ENCODE data around the gene MEIS1. TPM values are rescaled to one million over a fixed set of nuclear protein-coding genes. Genes with fewer than 3 reads are reported as not detected.

The MEIS1 gene
- total and polyA plus RNA-seq, 2 of the 8 experiments (the other 6 are each of a cell fraction or from before 2014, with no cell fraction given): 0.17 to 1.2 TPM

GRCh38 chr2:66488946-66489345 is 54.0 kb downstream of the MEIS1 start:
- WGBS, 2 experiments (ENCODE audit: extremely low coverage in 1 of 2, insufficient coverage in 1 of 2, insufficient read length in 1 of 2, insufficient replicate concordance in 2 of 2, low coverage in 1 of 2, low lambda C conversion rate in 2 of 2, missing lambda C conversion rate in 1 of 2): 83% methylated on average over 1 of the region's 1 CpG; no CpG with 5 or more reads in 1 of the 2 experiments
- Histone ChIP-seq H3K9ac (replicated peaks in 1 of 4; ENCODE audit: extremely low read depth in 1 of 4, low read depth in 3 of 4, low read length in 3 of 4) (no peak overlapping the region), H4K20me1 (replicated peaks in 1 of 2; ENCODE audit: control insufficient read depth in 1 of 2, insufficient read depth in 2 of 2, low read length in 2 of 2) (no peaks in the 10 kb centered on the region), H3K23ac (ENCODE audit: insufficient read length) (no peak overlapping the region), H2BK5ac (ENCODE audit: low read depth, low read length) (no peak overlapping the region), H2AK5ac (ENCODE audit: low read depth, low read length) (no peak overlapping the region), H3K79me2 (ENCODE audit: control insufficient read depth in 1 of 2, insufficient read depth in 2 of 2, low read length in 2 of 2) (no peaks in the 10 kb centered on the region), H2AFZ (ENCODE audit: low read length) (no peak overlapping the region), H3K79me1 (ENCODE audit: low read depth, low read length) (no peaks in the 10 kb centered on the region), H3K27ac (ENCODE audit: low read depth, low read length) (no peak overlapping the region), H3K36me3 (ENCODE audit: control insufficient read depth in 2 of 4, insufficient read depth in 4 of 4, low read length in 3 of 4) (no peaks in the 10 kb centered on the region), H4K8ac (ENCODE audit: extremely low read depth, insufficient read depth, low read length) (no peak overlapping the region), H3K4me3 (ENCODE audit: extremely low read depth in 1 of 4, insufficient read depth in 2 of 4, low read depth in 3 of 4, low read length in 4 of 4) (no peak overlapping the region), H4K5ac (ENCODE audit: insufficient read length, low read depth, low read length) (no peak overlapping the region), H3K56ac (replicated peaks; ENCODE audit: insufficient read length, low read depth, low read length) (no peak overlapping the region), H2BK20ac (ENCODE audit: low read length) (no peak overlapping the region), H3K9me3 (ENCODE audit: insufficient read depth in 2 of 2, low read depth in 1 of 2, low read length in 1 of 2) (no peaks in the 10 kb centered on the region), H3K18ac (ENCODE audit: extremely low read depth, low read length) (no peak overlapping the region), H4K91ac (replicated peaks; ENCODE audit: insufficient read length, low read length) (no peak overlapping the region), H3K14ac (ENCODE audit: insufficient read length) (no peak overlapping the region), H3K23me2 (ENCODE audit: low read depth, low read length) (no peaks in the 10 kb centered on the region), H3K4me2 (ENCODE audit: insufficient read depth in 1 of 2, low read depth in 2 of 2, low read length in 2 of 2) (no peak overlapping the region), H2BK120ac (replicated peaks; ENCODE audit: low read depth, low read length) (no peak overlapping the region), H3K27me3 (replicated peaks in 1 of 4; ENCODE audit: control insufficient read depth in 3 of 4, extremely low read depth in 1 of 4, insufficient read depth in 3 of 4, low read length in 3 of 4) (no peaks in the 10 kb centered on the region), H2BK12ac (ENCODE audit: low read depth, low read length) (no peak overlapping the region), H3K4ac (replicated peaks; ENCODE audit: insufficient read length, low read depth, low read length) (no peak overlapping the region), H3K4me1 (replicated peaks in 1 of 4; ENCODE audit: control insufficient read depth in 3 of 4, insufficient read depth in 4 of 4, low read length in 3 of 4) (peaks cover 0 to 13% (median 1%) of the 10 kb centered on the region in 4 experiments; a peak in 3 of 7 replicates), H2BK15ac (ENCODE audit: low read length) (no peak overlapping the region)
- ChIA-PET CTCF (ENCODE audit: partially characterized antibody) (interaction anchor here (1.1 to 2.5 kb wide), 2 partner anchors 9 to 10 kb away, joined by 4 to 8 read pairs; no protein-coding TSS in a partner anchor), POLR2A (ENCODE audit: partially characterized antibody) (no interaction called here)
- no peak for TF ChIP-seq SRF (IDR thresholded peaks at IDR 0.05; ENCODE audit: low read depth, low read length)
- no peak for TF ChIP-seq PHF8 (conservative IDR thresholded peaks at IDR 0.05; ENCODE audit: low read depth, low read length)
- DNase-seq (ENCODE audit: low read depth in 1 of 2, low spot score in 2 of 2) (no peak), FAIRE-seq (no peak)

All from H1 (cell line).